Hematopoietic multipotent progenitor cell (in vitro differentiated cells): Measurements from ENCODE around the gene ZFR2. TPM values are rescaled to one million over a fixed set of nuclear protein-coding genes. Genes with fewer than 3 reads are reported as not detected.
"Not testable (repeated sequence)": the region's sequence is repeated elsewhere in the genome, so short reads cannot be mapped to it uniquely, and the experiment has no call there.

Source experiments
- DNase-seq, 3 donors: peaks; one replicate each; pipeline ENCODE4 v3.0.0-alpha.2; 2011 to 2015; ENCODE audit warnings: low read depth in 2 of 3, low spot score in 2 of 3
- total RNA-seq: library from RNA; depleted of rRNA; stranded (reverse); fragments of >200 nt; gene quantifications from one replicate; pipeline ENCODE4 v1.2.3, GENCODE V29; 2012

The ZFR2 gene
- total RNA-seq, 1 donor: under 0.01 TPM

DNA sequence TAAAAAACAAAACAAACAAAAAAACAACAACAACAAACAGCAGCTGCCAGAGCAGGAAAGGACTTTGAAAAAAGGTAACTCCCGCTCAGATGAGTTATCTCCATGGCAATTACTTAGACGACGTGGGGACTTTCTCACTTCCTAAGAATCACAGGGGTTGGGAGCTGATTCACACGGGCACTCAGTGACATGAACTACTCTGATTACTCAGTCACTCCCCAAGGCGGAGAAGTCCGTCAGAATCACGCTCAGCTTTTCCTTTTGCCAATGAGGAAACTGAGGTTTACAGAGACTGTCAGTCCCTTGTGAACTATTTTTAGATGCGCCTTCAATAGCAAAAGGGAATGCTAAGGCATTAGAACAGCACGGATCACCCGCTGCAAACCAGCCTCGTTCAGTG lies 50.4 kb downstream of the ZFR2 start:
- DNase-seq: peak in 2 of 3 donors; percentile 41 to 57

- no peak for DNase-seq
Measured at GRCh38 chr19:3817761-3818160, 51.1 kb downstream of the ZFR2 start.

- no peak for DNase-seq
Measured at GRCh38 chr19:3816566-3817218, 52.1 kb downstream of the ZFR2 start.

DNA sequence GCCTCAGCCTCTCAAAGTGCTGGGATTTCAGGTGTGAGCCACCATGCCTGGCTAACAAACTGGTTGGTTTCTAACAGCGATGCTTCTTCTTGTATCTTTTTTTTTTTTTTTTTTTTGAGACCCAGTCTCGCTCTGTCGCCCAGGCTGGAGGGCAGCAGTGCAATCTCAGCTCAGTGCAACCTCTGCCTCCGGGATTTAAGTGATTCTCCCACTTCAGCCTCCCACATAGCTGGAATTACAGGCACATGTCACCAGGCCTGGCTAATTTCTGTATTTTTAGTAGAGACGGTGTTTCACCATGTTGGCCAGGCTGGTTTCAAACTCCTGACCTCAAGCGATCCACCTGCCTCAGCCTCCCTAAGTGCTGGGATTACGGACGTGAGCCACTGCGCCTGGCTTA lies 52.7 kb downstream of the ZFR2 start:
- not testable (repeated sequence) for DNase-seq

DNA sequence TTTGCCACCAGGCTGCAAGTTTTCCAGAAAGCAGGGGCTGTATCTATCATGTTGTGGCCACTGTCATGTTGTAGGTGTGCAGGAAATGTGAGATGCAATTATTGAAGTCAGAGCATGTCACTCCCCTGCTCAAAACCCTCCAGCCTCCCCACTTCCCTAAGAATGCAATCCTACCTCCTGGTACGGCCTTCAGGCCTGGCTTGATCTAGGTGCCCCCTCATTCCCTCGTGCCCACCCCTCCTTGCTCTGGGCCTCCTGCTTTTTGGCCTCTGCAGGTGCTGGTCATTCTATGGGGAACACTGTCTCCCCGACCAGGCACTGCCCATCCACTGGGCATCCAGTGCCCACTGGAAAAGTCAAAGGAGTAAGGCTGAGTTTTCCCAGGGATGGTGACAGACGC lies 54.2 kb downstream of the ZFR2 start:
- DNase-seq: no peak

GRCh38 chr19:3813473-3814392 lies 55.1 kb downstream of the ZFR2 start:
- DNase-seq: no peak

- DNase-seq: no peak
Measured at GRCh38 chr19:3810708-3811355, 58.0 kb downstream of the ZFR2 start.

GRCh38 chr19:3809881-3810707 lies 58.7 kb downstream of the ZFR2 start:
- DNase-seq: no peak

GRCh38 chr19:3808420-3809143 lies 60.3 kb downstream of the ZFR2 start:
- no peak for DNase-seq

- no peak for DNase-seq
Measured at GRCh38 chr19:3807574-3808354, 61.1 kb downstream of the ZFR2 start.

DNA sequence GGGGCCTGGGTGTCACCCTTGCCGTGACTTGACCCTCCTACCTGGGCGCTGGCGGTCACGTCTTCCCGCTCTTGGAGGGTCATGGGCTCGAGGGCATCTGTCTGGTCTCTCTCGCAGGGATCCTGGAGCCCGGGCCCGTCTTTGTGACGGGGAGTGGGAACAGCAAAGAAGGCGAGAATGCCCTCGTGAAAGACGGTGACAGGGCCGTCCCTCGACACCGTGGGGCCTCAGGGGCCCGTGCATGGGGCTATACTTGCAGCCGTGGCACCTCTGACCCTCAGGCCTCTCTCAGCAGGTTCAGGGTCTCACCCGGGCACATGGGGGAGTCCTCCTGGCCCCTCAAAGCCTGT lies 61.7 kb downstream of the ZFR2 start:
- no peak for DNase-seq

DNA sequence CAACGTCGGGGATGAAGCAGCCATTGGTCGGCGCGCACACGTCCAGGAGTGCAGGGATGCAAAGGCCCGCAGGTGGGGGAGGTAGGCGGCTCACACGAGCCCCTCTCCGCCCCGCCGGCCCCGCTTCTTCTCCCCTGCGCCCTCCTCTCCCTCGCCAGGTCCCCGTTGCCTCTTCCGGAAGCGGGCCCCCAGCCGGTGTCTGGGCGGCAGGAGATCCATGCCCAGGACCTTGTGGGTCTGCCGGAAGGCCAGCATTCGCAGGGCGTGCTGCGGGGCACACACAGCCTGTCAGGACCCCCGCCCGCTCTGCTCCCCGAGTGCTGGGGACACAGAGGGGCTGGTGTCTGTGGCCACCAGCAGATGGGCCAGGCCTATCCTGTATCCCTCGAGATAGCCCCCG lies 63.0 kb downstream of the ZFR2 start:
- DNase-seq: no peak

DNA sequence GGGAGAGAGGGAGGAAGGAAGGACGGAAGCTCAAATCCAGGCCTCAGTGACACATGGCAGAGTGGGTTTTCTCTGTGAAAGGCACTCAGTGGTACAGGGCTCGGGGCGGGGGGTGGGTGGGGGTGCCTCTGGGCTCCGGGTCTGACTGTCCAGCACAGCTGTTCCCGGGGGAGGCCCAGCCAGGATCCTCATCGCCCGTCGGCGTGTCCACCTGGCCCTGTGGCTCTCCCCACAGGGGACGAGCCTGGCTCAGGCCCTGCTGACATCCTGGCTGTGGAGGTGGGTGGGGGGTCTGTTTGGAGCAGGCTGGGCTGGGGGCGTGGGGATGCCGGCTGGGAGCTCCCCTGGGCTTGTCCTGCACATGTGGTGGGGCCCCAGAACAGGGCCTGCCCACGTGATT lies 64.4 kb downstream of the ZFR2 start:
- no peak for DNase-seq

DNA sequence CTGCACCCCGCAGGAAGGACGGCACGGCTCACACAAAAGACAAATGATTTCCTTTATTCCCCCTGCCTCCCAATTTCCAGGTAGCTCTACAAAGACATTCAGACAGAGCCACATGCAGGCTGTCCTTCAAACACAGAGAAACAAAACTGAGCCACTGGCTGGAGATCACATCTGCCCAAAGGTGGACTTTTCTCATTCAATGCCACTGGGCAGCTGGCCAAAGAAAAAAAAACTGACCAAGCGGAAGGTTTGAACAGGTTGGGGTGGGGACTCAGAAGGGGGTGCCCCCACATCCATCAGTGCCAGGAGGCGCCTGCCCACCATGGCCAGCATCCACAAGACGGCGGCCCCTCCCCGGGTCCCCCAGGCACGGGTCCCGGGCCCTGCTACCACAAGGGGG lies 64.9 kb downstream of the ZFR2 start:
- DNase-seq: no peak

GRCh38 chr19:3803114-3803888 lies 65.5 kb downstream of the ZFR2 start:
- DNase-seq: no peak

GRCh38 chr19:3801412-3802096 lies 67.3 kb downstream of the ZFR2 start:
- peak in 2 of 3 donors; percentile 38 to 42 for DNase-seq

GRCh38 chr19:3800996-3801395 lies 67.8 kb downstream of the ZFR2 start:
- DNase-seq: no peak

GRCh38 chr19:3798137-3798536 lies 70.7 kb downstream of the ZFR2 start:
- DNase-seq: peak in 2 of 3 donors; percentile 53 to 64
